T-helper 2 cell treated with Interferon-gamma antibody and Interleukin-4, amounts not matched to agents 5 μg/mL and 100 μg/mL, for 36 hours (primary cell): ENCODE data around the gene EPN3.

Source experiments
- DNase-seq: peaks from one replicate; pipeline ENCODE4 v3.0.0; 2021; ENCODE audit warnings: low spot score
- H3K27ac Mint-ChIP-seq: one replicate; pipeline ENCODE4 v1.8.0; 2021; ENCODE audit warnings: mild to moderate bottlenecking, mixed read lengths
- H3K27me3 Mint-ChIP-seq: one replicate; pipeline ENCODE4 v1.8.0; 2021; ENCODE audit warnings: low read depth, mixed read lengths
- H3K36me3 Mint-ChIP-seq: one replicate; pipeline ENCODE4 v1.8.0; 2021; ENCODE audit warnings: low read depth, mixed read lengths
- H3K4me1 Mint-ChIP-seq: one replicate; pipeline ENCODE4 v1.8.0; 2021; ENCODE audit warnings: low read depth, mixed read lengths
- H3K4me3 Mint-ChIP-seq: one replicate; pipeline ENCODE4 v1.8.0; 2022; ENCODE audit warnings: mild to moderate bottlenecking, moderate library complexity, mixed read lengths
- H3K9me3 Mint-ChIP-seq: one replicate; pipeline ENCODE4 v1.8.0; 2021; ENCODE audit warnings: mixed read lengths

The EPN3 gene

DNA sequence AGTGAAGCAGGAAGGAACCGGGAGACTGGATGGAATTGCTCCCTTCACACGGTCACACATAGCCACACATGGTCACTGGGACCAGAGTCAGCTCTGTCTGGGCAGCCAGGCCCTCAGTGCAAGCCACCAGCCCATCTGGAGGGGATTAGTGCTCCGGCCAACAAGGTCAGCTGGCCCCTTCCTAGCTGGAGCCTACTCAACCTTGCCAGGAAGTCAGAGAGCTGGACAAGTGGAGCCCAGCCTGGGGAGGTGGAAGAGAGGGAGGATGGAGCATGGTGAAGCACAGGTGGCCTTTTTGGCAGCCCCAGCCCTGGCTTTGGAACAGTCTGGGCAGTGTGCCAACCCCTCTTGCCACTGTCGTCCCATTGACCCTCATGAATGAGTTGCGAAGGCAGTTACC is 24.3 kb downstream of the EPN3 start:
- H3K27me3 Mint-ChIP-seq: peaks cover 31% of the 10 kb centered on the region
- no peaks in the 10 kb centered on the region for H3K36me3 Mint-ChIP-seq
- no peak overlapping the region for H3K27ac Mint-ChIP-seq
- peaks cover 3% of the 10 kb centered on the region for H3K4me1 Mint-ChIP-seq
- no peaks in the 10 kb centered on the region for H3K9me3 Mint-ChIP-seq
- no peak overlapping the region for H3K4me3 Mint-ChIP-seq
- DNase-seq: no peak

DNA sequence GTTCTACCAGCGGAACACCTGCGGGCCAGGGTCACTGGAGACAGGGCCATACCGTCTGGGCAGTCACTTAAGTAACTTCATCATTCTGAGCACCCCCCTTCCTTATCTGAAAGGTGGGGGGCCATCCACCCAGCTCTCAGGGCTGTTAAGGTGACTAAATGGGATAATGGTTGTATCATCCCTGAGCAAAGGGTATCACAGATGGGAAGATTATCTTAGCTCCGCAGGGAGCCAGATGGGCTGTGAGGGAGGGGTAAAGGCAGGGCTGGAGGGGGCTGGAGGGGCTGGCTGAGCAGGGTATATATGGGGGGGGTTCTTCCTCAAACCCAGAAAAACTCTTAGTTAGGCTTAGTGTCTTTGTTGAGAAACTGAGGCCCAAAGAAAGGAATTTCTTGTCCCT is 25.1 kb downstream of the EPN3 start:
- no peaks in the 10 kb centered on the region for H3K36me3 Mint-ChIP-seq
- H3K27me3 Mint-ChIP-seq: peaks cover 38% of the 10 kb centered on the region
- H3K4me1 Mint-ChIP-seq: peaks cover 8% of the 10 kb centered on the region
- H3K9me3 Mint-ChIP-seq: no peaks in the 10 kb centered on the region
- DNase-seq: no peak
- no peak overlapping the region for H3K4me3 Mint-ChIP-seq
- no peak overlapping the region for H3K27ac Mint-ChIP-seq

DNA sequence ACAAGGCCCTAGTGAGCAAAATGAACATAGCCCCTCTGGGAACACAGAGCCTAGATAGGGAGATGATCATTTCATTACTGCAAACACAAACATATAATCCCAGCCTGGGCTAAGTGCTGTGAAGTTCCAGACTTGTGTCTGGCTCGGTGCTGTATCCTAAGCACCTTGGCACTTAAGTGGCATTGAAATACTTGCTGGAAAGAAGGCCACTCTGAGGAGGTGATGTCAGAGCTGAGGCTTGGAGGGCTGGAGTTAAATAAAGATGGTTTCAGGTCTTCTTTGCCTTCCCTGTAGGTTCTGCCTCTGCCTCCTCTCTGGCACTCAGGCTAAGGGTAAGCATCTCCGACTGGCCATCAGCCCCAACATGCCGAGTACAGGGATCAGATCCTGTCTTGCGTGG is 25.6 kb downstream of the EPN3 start:
- H3K4me1 Mint-ChIP-seq: peaks cover 8% of the 10 kb centered on the region
- no peak overlapping the region for H3K4me3 Mint-ChIP-seq
- no peak overlapping the region for H3K27ac Mint-ChIP-seq
- no peak for DNase-seq
- no peaks in the 10 kb centered on the region for H3K9me3 Mint-ChIP-seq
- peaks cover 43% of the 10 kb centered on the region for H3K27me3 Mint-ChIP-seq
- H3K36me3 Mint-ChIP-seq: no peaks in the 10 kb centered on the region

DNA sequence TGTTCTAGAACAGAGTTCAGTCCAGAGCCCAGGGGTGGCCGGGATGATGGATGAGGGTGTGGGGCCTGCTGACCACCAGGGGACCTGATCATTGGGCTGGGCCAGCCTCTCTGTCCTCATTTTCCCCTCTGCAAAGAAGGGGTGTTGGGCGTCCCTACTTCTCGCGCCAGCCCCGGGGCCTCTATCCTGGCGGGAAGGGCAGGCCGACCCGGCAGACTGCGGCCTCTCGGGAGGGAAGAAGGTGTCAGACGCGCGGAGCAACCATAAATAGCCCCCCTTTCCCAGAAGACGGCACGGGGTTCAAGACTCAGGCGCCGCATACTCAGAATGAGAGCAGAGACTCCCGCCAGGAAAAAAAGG is 26.0 kb downstream of the EPN3 start:
- no peak for DNase-seq
- peaks cover 8% of the 10 kb centered on the region for H3K4me1 Mint-ChIP-seq
- peaks cover 47% of the 10 kb centered on the region for H3K27me3 Mint-ChIP-seq
- no peak overlapping the region for H3K27ac Mint-ChIP-seq
- H3K36me3 Mint-ChIP-seq: no peaks in the 10 kb centered on the region
- no peaks in the 10 kb centered on the region for H3K9me3 Mint-ChIP-seq
- H3K4me3 Mint-ChIP-seq: peak overlapping the region; percentile 24

DNA sequence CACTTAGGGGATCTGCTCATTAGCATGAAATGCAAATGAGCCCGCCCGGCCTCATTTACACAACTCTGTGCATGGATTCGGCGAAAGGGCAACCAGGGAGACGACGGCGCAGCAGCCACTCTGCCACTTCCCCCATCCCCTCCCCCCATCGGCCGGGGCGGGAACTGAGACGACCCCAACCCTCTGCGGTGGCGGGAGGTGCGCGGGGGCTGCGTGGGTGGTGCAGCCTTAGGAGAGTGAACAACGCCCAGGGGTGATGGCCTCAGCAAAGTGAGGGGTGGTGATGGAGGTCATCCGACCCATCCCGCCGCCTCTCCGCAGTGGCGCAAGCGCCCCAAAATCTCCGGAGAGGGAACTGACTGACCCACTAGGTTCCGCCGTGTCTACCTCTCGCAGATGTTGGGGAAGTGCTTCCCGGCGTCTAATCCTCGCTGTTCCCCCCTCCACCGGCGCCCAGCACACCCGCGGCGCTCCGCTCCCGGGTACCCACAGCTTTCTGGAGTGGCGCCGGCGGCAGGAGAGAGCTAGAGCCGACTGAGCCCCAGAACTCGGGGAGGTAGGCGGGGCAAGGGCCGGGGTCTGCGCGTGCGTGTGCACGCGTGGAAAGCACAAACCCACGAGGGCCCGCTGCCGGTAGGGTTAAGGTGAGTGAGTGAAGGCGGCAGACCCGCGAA is 26.5 kb downstream of the EPN3 start:
- Mint-ChIP-seq H3K27me3 (peaks cover 53% of the 10 kb centered on the region), H3K27ac (no peak overlapping the region), H3K36me3 (no peaks in the 10 kb centered on the region), H3K4me3 (peak overlapping the region; percentile 24), H3K9me3 (no peaks in the 10 kb centered on the region), H3K4me1 (peaks cover 8% of the 10 kb centered on the region)
- DNase-seq: no peak

DNA sequence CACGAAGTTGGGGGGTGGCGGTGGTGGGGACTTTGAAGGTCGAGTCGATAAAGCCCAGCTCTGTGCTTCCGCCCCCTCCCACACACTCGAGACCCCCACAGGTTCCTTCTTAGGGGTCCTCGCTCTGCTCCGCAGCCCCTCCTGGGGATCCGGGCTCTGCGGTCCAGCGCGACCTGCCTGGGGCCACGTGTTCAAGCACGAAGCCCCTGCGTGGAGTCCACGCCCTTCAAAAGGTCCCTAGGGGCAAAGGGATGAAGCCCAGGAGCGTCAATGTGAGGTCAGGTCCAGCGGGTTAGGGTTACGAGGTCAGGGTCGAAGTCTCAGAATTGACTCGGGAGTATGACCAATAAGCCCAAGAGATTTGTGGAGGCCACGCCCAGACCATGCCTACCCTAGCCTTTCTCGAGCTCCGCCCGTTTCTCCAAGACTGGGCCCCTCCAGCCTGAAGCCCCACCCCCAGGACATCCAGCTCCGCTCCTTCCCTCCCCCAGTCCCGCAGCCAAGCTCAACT is 27.2 kb downstream of the EPN3 start:
- H3K4me1 Mint-ChIP-seq: peaks cover 8% of the 10 kb centered on the region
- no peaks in the 10 kb centered on the region for H3K9me3 Mint-ChIP-seq
- H3K4me3 Mint-ChIP-seq: peak overlapping the region; percentile 76
- H3K27me3 Mint-ChIP-seq: peaks cover 57% of the 10 kb centered on the region
- DNase-seq: peak; percentile 26
- no peak overlapping the region for H3K27ac Mint-ChIP-seq
- H3K36me3 Mint-ChIP-seq: no peaks in the 10 kb centered on the region

DNA sequence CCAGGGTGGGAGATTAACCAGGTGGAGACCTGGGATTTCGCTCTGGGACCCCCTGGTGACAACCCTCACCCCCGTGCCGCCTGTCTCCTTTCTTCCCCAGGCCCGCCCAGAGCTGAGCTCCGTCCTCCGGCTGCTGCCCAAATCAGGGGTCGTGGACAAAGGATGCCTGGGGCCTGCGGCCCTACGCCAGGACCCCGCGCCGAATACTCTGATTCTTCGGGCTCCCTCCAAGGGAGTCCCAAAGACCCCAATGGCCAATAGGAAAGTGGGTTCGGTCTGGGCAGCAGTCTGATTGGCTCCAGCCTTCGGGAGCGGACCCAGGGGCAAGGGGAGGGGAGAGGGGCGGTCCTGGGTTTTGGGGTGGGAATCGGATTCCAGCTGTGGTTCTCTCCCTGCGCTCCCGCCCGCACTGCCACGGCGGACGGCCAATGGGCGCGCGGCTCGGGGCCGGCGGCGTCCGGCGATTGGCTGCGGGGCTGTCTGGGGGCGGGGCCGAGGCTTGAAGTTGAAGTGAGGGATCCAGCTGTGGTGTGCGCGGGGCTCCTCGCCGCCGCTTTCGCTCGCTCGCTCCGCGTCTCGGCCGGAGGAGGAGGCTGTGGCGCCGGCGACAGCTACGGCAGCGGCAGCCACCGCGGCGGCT is 27.8 kb downstream of the EPN3 start, which contains the start of gene CACNA1G:
Gene CACNA1G, plus strand, starts transcription at position 531 of the 640 bp plus-strand sequence. CDS start 745 bp downstream, outside the sequence.
- Mint-ChIP-seq H3K4me3 (peak within 1 kb of the TSS; percentile 76), H3K27ac (no peak within 1 kb of the TSS), H3K36me3 (no peaks in the 10 kb centered on the region), H3K27me3 (peaks cover 62% of the 10 kb centered on the region), H3K4me1 (peaks cover 8% of the 10 kb centered on the region), H3K9me3 (no peaks in the 10 kb centered on the region)
- peak; percentile 89 for DNase-seq

DNA sequence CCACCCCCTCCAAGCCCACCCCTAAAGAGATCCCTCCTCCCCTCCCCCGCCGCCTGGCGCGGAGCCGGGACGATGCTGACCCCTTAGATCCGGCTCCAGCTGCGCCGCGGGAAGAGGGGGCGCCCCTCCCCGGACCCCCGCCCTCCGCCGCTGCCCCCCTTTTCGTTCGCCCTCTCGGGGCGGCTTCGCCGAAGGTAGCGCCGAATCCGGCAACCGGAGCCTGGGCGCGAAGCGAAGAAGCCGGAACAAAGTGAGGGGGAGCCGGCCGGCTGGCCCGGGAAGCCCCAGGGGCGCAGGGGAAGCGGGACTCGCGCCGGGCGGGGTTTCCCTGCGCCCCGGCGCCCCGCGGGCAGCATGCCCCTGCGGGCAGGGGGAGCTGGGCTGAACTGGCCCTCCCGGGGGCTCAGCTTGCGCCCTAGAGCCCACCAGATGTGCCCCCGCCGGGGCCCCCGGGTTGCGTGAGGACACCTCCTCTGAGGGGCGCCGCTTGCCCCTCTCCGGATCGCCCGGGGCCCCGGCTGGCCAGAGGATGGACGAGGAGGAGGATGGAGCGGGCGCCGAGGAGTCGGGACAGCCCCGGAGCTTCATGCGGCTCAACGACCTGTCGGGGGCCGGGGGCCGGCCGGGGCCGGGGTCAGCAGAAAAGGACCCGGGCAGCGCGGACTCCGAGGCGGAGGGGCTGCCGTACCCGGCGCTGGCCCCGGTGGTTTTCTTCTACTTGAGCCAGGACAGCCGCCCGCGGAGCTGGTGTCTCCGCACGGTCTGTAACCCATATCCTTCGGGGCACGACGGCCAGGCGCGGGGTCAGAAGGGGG is 28.6 kb downstream of the EPN3 start:
- Mint-ChIP-seq H3K9me3 (no peaks in the 10 kb centered on the region), H3K27me3 (peaks cover 70% of the 10 kb centered on the region), H3K4me1 (peaks cover 9% of the 10 kb centered on the region), H3K36me3 (no peaks in the 10 kb centered on the region), H3K27ac (no peak overlapping the region), H3K4me3 (no peak overlapping the region)
- no peak for DNase-seq

DNA sequence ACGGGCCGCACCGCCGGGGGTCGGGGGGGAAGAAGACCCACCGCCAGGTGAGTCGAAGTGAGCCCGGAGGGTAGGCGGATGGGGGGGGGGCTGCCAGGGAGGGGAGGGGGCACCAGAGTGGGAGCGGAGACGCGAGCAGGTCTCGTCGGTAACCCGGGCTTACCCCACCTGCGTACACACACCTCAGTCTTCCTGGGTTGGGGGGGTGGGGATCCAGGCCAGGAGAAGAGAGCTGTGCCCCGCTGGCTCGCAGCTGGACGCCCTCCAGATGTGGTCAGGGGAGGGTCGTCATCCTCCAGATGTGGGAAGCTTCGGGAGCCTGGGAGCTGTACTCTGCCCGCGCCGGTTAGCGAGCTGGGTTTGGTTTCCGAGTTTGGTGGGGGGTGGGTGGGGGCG is 29.2 kb downstream of the EPN3 start:
- Mint-ChIP-seq H3K27me3 (peaks cover 77% of the 10 kb centered on the region), H3K4me1 (peaks cover 9% of the 10 kb centered on the region), H3K27ac (no peak overlapping the region), H3K9me3 (no peaks in the 10 kb centered on the region), H3K4me3 (no peak overlapping the region), H3K36me3 (no peaks in the 10 kb centered on the region)
- DNase-seq: no peak

DNA sequence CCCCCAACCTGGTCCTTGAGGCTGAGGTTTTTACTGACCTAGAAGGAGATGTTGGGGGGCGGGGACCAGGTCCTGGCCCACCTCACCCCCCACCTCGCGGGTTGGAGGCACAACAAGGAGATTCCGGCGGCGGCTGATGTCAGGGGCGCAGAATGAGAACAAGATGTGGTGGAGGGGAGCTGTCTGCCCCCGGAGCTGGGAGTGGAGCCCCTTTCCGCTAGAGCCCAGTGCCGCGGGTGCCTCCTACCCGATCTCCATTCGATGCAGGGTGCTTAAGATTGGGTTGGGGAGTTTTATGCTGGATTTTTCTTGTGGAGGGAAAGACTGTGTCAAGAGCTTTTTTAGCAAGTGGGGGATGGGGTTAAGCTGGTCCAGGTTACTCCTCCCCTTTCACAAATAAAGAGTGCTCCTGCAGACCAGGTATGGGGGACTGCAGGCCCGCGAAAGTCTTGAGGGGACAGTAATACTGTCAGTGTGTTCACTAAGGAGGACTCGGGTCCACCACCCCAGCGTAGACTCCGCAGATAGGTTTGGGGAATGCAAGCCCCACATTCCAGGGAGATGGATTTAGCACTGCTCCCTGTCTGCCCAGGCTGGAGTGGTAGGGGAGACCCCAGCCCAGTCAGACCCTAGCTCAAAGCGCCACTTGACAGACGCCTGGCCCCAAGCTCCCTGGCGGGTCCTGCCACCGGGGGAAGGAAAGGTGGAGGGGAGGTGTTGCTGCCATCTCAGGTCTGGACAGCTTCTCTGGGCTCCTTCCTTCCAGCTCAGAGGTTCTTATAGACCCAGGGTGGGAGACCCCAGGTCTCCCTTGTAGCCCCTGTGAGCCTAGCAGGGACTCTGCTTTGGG is 29.9 kb downstream of the EPN3 start:
- peaks cover 9% of the 10 kb centered on the region for H3K4me1 Mint-ChIP-seq
- H3K9me3 Mint-ChIP-seq: no peaks in the 10 kb centered on the region
- H3K27ac Mint-ChIP-seq: no peak overlapping the region
- H3K36me3 Mint-ChIP-seq: no peaks in the 10 kb centered on the region
- H3K4me3 Mint-ChIP-seq: peak overlapping the region; percentile 24
- no peak for DNase-seq
- peaks cover 79% of the 10 kb centered on the region for H3K27me3 Mint-ChIP-seq

DNA sequence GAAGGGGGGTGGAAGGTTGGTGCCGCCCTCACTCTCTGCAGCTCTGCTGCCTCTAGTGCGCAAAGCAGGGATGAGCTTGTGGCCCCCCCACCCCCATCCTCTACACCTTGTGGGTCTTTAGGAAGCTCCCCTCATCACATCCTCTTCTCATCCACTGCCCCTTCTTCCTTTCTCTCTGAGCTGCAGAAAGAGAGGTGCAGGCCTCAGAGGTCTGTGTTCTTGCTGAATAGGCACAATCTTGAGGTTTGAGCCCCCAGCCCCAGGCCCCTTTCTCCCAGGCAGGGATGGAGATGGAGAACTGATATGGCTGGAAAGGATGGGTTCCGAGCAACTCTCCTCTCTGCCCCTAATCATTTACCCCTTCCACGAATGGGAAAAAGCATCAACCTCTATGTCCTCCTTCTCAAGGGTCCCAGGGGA is 30.6 kb downstream of the EPN3 start:
- no peak for DNase-seq
- no peaks in the 10 kb centered on the region for H3K9me3 Mint-ChIP-seq
- no peak overlapping the region for H3K4me3 Mint-ChIP-seq
- H3K27me3 Mint-ChIP-seq: peaks cover 75% of the 10 kb centered on the region
- H3K4me1 Mint-ChIP-seq: peaks cover 9% of the 10 kb centered on the region
- H3K36me3 Mint-ChIP-seq: no peaks in the 10 kb centered on the region
- no peak overlapping the region for H3K27ac Mint-ChIP-seq

DNA sequence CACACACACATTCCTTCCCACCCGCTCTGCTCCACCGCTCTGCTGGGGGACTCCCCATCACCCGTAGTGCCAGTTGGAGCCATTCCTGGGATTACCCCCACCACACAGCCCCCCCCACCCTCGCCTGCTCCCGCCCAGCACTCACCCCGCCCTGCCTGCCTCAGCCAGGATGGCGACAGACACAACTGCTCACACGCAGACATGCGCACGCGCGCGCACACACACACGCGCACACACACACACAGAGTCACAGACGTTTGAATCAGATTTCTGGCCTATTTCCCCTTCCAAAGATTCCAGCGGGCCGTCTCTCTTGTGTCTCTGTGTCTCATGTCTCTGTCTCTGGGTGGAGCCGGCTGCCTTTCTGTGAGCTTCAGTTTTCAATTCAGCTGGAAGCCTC is 32.4 kb downstream of the EPN3 start:
- no peaks in the 10 kb centered on the region for H3K9me3 Mint-ChIP-seq
- peaks cover 8% of the 10 kb centered on the region for H3K4me1 Mint-ChIP-seq
- no peaks in the 10 kb centered on the region for H3K36me3 Mint-ChIP-seq
- no peak for DNase-seq
- no peak overlapping the region for H3K4me3 Mint-ChIP-seq
- peaks cover 58% of the 10 kb centered on the region for H3K27me3 Mint-ChIP-seq
- no peak overlapping the region for H3K27ac Mint-ChIP-seq
